GM12878 (cell line): Measurements from ENCODE around the gene PLXND1. TPM values are rescaled to one million over a fixed set of nuclear protein-coding genes. Genes with fewer than 3 reads are reported as not detected.

ENCODE experiments used
- ATAC-seq: fragments of 200-7000 bp; cut with Tn5 transposase; 3 replicates; pipeline ENCODE4 v1.9.1; 2020; ENCODE audit warnings: mild to moderate bottlenecking, moderate library complexity
- BruUV-seq: library from RNA; stranded (reverse); fragments of 400-500 nt; replicated peaks from 2 replicates; lab custom pipeline; 2021; lab: Mats Ljungman, UMichigan
- CTCF ChIA-PET: fragments of 300-600 bp; sonication (Branson Sonifier 250); formaldehyde crosslinking; extraction: SDS; loops from one replicate; lab custom pipeline; 2021; ENCODE audit warnings: inconsistent platforms; lab: Yijun Ruan, JAX
- POLR2A ChIA-PET: fragments of 350-600 bp; formaldehyde crosslinking; extraction: SDS; loops from one replicate; lab custom pipeline; 2021; ENCODE audit warnings: inconsistent platforms; lab: Charles Lee
- RAD21 ChIA-PET: fragments of 300-600 bp; sonication (Branson Sonifier 250); formaldehyde crosslinking; loops from one replicate; lab custom pipeline; 2023; ENCODE audit warnings: antibody characterized with exemption; ENCODE audit not compliant: unreplicated experiment; lab: Charles Lee
- SMC1A ChIA-PET: fragments of 300-600 bp; sonication (Branson Sonifier 250); formaldehyde crosslinking; loops from one replicate; lab custom pipeline; 2023; ENCODE audit not compliant: unreplicated experiment, uncharacterized antibody; lab: Charles Lee
- DNase-seq: peaks from one replicate; pipeline ENCODE4 v3.0.0-alpha.2; 2011; ENCODE audit warnings: low read depth, low spot score
- FAIRE-seq: peaks from 3 replicates; lab custom pipeline; 2011; peaks lifted over from hg19 to GRCh38; lab: Jason Lieb, UNC
- H2AFZ ChIP-seq: 2 replicates; pipeline ENCODE4 v1.6.0; 2011; ENCODE audit warnings: low read depth, low read length, control low read depth; ENCODE audit not compliant: control insufficient read depth
- H3K27ac ChIP-seq: 2 replicates; pipeline ENCODE4 v1.5.1; 2011; ENCODE audit warnings: control low read depth; ENCODE audit not compliant: control insufficient read depth, insufficient read depth
- H3K27me3 ChIP-seq, 2 experiments: replicated peaks in 1 of 2; 2 replicates each; pipeline versions ENCODE4 v1.6.0 to v1.6.1; 2011; ENCODE audit warnings: low read length in 1 of 2; ENCODE audit not compliant: control insufficient read depth in 2 of 2, insufficient read depth in 2 of 2
- H3K36me3 ChIP-seq, 2 experiments: 2 replicates each; pipeline ENCODE4 v1.5.1; 2011; ENCODE audit warnings: low read length in 1 of 2; ENCODE audit not compliant: control insufficient read depth in 2 of 2, insufficient read depth in 2 of 2
- H3K4me1 ChIP-seq: 2 replicates; pipeline ENCODE4 v1.6.1; 2011; ENCODE audit warnings: mild to moderate bottlenecking, low read length, moderate library complexity, mixed read lengths; ENCODE audit not compliant: control insufficient read depth, insufficient read depth
- H3K4me2 ChIP-seq: 2 replicates; pipeline ENCODE4 v1.6.0; 2011; ENCODE audit warnings: control low read depth; ENCODE audit not compliant: control insufficient read depth, insufficient read depth
- H3K4me3 ChIP-seq: fragments of 200-600 bp; sonication (generic); 2 replicates; pipeline ENCODE4 v1.5.1; 2016
- H3K79me2 ChIP-seq: 2 replicates; pipeline ENCODE4 v1.6.0; 2011; ENCODE audit warnings: low read length; ENCODE audit not compliant: control insufficient read depth, insufficient read depth
- H3K9ac ChIP-seq: 2 replicates; pipeline ENCODE4 v1.8.0; 2011; ENCODE audit warnings: low read length, control low read depth, mixed read lengths; ENCODE audit not compliant: control insufficient read depth, insufficient read depth
- H3K9me3 ChIP-seq: replicated peaks from 3 replicates; pipeline ENCODE4 v1.5.1; 2011; ENCODE audit warnings: mild to moderate bottlenecking, low read length; ENCODE audit not compliant: control insufficient read depth, insufficient read depth
- H4K20me1 ChIP-seq: 2 replicates; pipeline ENCODE4 v1.6.0; 2011; ENCODE audit not compliant: control insufficient read depth, insufficient read depth
- BCLAF1 ChIP-seq: fragments of 450-650 bp; IDR thresholded peaks from 2 replicates; pipeline ENCODE4 v1.6.1; 2017; ENCODE audit warnings: antibody characterized with exemption, mild to moderate bottlenecking, moderate library complexity
- E2F4 ChIP-seq: IDR thresholded peaks from 2 replicates; pipeline ENCODE4 v1.6.1; 2012; ENCODE audit warnings: low read depth, low read length, improper control_type of control experiment
- ELK1 ChIP-seq: IDR thresholded peaks from 2 replicates; pipeline ENCODE4 v1.6.1; 2012; ENCODE audit warnings: low read depth, low read length, improper control_type of control experiment
- ETV6 ChIP-seq, 2 experiments: fragments of 450-650 bp in 1 of 2; IDR thresholded peaks in 1 of 2; conservative IDR thresholded peaks in 1 of 2; 2 replicates each; pipeline ENCODE4 v1.6.1; 2014; ENCODE audit warnings: antibody characterized with exemption in 1 of 2, borderline replicate concordance in 1 of 2, low read depth in 1 of 2, mild to moderate bottlenecking in 1 of 2, moderate library complexity in 1 of 2
- MEF2B ChIP-seq: fragments of 450-650 bp; IDR thresholded peaks from 2 replicates; pipeline ENCODE4 v1.6.1; 2018; ENCODE audit warnings: mild to moderate bottlenecking, moderate library complexity; ENCODE audit not compliant: partially characterized antibody, poor library complexity, severe bottlenecking
- NFXL1 ChIP-seq: fragments of 450-650 bp; IDR thresholded peaks from 2 replicates; pipeline ENCODE4 v1.6.1; 2017; ENCODE audit warnings: antibody characterized with exemption, mild to moderate bottlenecking, borderline replicate concordance
- NR2F1 ChIP-seq: fragments of 450-650 bp; conservative IDR thresholded peaks from 2 replicates; pipeline ENCODE4 v1.6.1; 2017; ENCODE audit warnings: mild to moderate bottlenecking
- SMARCA5 ChIP-seq: fragments of 450-650 bp; IDR thresholded peaks from 2 replicates; pipeline ENCODE4 v1.6.1; 2017; ENCODE audit warnings: mild to moderate bottlenecking
- SUZ12 ChIP-seq: fragments of 200-600 bp; sonication (generic); IDR thresholded peaks from one replicate; pipeline ENCODE4 v1.6.1; 2018; ENCODE audit warnings: antibody characterized with exemption, mild to moderate bottlenecking; ENCODE audit not compliant: unreplicated experiment
- TCF7 ChIP-seq: IDR thresholded peaks from 2 replicates; pipeline ENCODE4 v1.6.1; 2014; ENCODE audit warnings: antibody characterized with exemption, borderline replicate concordance
- ZBED1 ChIP-seq: IDR thresholded peaks from 2 replicates; pipeline ENCODE4 v1.6.1; 2016; ENCODE audit warnings: borderline replicate concordance
- ZNF207 ChIP-seq: fragments of 450-650 bp; IDR thresholded peaks from 2 replicates; pipeline ENCODE4 v1.6.1; 2014; ENCODE audit warnings: antibody characterized with exemption, mild to moderate bottlenecking, borderline replicate concordance
- WGBS: methylation state at CpG from one replicate; pipeline ENCODE4 v1.1.6; 2016; ENCODE audit warnings: low lambda C conversion rate; ENCODE audit not compliant: insufficient replicate concordance, insufficient coverage; ENCODE audit errors: missing lambda C conversion rate; 5-methylcytosine and 5-hydroxymethylcytosine counted together
- in situ Hi-C: fragments of 300-500 bp; cut with MboI; formaldehyde crosslinking; loops from 9 replicates; pipeline ENCODE4 v1.14.3; 2018; ENCODE audit warnings: mixed read lengths
- intact Hi-C: fragments of 100-400 bp; cut with micrococcal nuclease; formaldehyde crosslinking; loops from one replicate; pipeline ENCODE4 v1.14.2; 2022; ENCODE audit not compliant: unreplicated experiment
- polyA plus RNA-seq, 11 experiments: library from polyadenylated mRNA; depleted of rRNA in 4 of 11; unstranded in 6 of 11; stranded (reverse) in 5 of 11; fragments of >200 nt; fragmentation: Nextera tagmentation in 4 of 11; fragmentation: Illumina TruSeq in 1 of 11; extraction: Ambion mirVana in 4 of 11; extraction: Trizol in 1 of 11; gene quantifications; 1 replicate in 1 of 11; 2 replicates in 10 of 11; pipeline versions ENCODE4 v1.2.1 to v1.2.3, GENCODE V29; 2011 to 2016; ENCODE audit warnings: inconsistent platforms in 2 of 11, missing spikeins in 2 of 11, low read depth in 1 of 11
- total RNA-seq, 4 experiments: library from RNA; depleted of rRNA in 3 of 4; stranded (reverse); fragments of >200 nt in 3 of 4; fragmentation: Illumina TruSeq in 1 of 4; extraction: Trizol in 1 of 4; gene quantifications; 2 replicates each; pipeline versions ENCODE4 v1.2.1 to v1.2.3, GENCODE V29; 2013 to 2021

PLXND1 gene
- total and polyA plus RNA-seq, 10 of the 15 experiments (the other 5 are each of a cell fraction or from before 2014, with no cell fraction given): 0.01 to 2.3 (median 0.72) TPM; not detected in 7

GRCh38 chr3:129651435-129652202 is 45.1 kb upstream of the PLXND1 start:
- ATAC-seq: no peak
- in situ Hi-C loops: loop anchor here (5.0 kb wide), 2 partner anchors 171 to 281 kb away; no protein-coding TSS in a partner anchor
- CTCF ChIA-PET: interaction anchor here (0.9 to 1.0 kb wide), 3 partner anchors 22 to 178 kb away, joined by 4 read pairs; no protein-coding TSS in a partner anchor
- Histone ChIP-seq H3K4me3 (no peak overlapping the region), H3K79me2 (no peaks in the 10 kb centered on the region), H4K20me1 (no peaks in the 10 kb centered on the region), H3K9me3 (no peaks in the 10 kb centered on the region), H3K36me3 (peaks cover 0 to 3% of the 10 kb centered on the region in 2 experiments; a peak in 1 of 4 replicates), H3K4me1 (no peaks in the 10 kb centered on the region), H2AFZ (no peak overlapping the region), H3K27me3 (no peaks in the 10 kb centered on the region), H3K9ac (no peak overlapping the region), H3K4me2 (no peak overlapping the region), H3K27ac (no peak overlapping the region)
- RAD21 ChIA-PET: interaction anchor here (0.8 kb wide), 1 partner anchor 169 kb away, joined by 3 read pairs; no protein-coding TSS in a partner anchor
- TF ChIP-seq ZBED1: no peak
- TF ChIP-seq TCF7: no peak
- no peak for TF ChIP-seq SUZ12
- no peak for TF ChIP-seq ZNF207
- TF ChIP-seq E2F4: no peak
- no peak for TF ChIP-seq ELK1
- TF ChIP-seq BCLAF1: no peak
- no peak for TF ChIP-seq SMARCA5
- no peak for TF ChIP-seq NR2F1
- no peak for TF ChIP-seq ETV6 (conservative IDR thresholded peaks at IDR 0.05 in 1 of 2, IDR thresholded peaks at IDR 0.05 in 1 of 2; ENCODE audit: borderline replicate concordance in 1 of 2, low read depth in 1 of 2)
- TF ChIP-seq MEF2B: no peak
- no peak for TF ChIP-seq NFXL1
- intact Hi-C loops: loop anchor here (10.0 kb wide), 2 partner anchors 353 to 443 kb away; no protein-coding TSS in a partner anchor
- POLR2A ChIA-PET: interaction anchor here (0.6 kb wide), 1 partner anchor 169 kb away, joined by 7 read pairs; no protein-coding TSS in a partner anchor
- no peak for FAIRE-seq
- 89% methylated on average over 8 of the region's 8 CpGs for WGBS
- BruUV-seq: no TSS peak
- SMC1A ChIA-PET: interaction anchor here (0.7 kb wide), 1 partner anchor 56 kb away, joined by 3 read pairs; no protein-coding TSS in a partner anchor
- DNase-seq: no peak
